ENCODE measurements around the gene CAPS. TPM values are rescaled to one million over a fixed set of nuclear protein-coding genes. Genes with fewer than 3 reads are reported as not detected.
A peak's percentile ranks its signal among the peaks of the same experiment; 100 is the strongest.

CAPS gene
- total RNA-seq, 2 donors from 2014 or later: 9.3 to 15.0 TPM

DNA sequence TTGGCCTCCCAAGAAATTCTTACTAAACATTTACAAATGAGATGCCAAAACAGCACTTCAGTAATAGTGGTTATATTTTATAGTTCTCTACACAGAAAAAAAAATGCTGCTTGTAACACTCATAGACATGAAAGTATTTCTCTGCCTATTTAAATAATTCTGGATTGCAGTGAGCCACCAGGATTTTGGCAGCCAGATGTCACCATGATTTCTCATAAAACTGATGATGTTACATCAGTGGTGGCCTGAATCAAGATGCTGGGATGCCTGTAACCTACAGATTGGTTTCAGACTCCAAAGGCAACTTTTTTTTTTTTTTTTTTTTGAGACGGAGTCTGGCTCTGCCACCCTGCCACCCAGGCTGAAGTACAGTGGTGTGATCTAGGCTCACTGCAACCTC lies 2.7 kb upstream of the CAPS start:
- H3K36me3 ChIP-seq: peaks cover 6% of the 10 kb centered on the region

DNA sequence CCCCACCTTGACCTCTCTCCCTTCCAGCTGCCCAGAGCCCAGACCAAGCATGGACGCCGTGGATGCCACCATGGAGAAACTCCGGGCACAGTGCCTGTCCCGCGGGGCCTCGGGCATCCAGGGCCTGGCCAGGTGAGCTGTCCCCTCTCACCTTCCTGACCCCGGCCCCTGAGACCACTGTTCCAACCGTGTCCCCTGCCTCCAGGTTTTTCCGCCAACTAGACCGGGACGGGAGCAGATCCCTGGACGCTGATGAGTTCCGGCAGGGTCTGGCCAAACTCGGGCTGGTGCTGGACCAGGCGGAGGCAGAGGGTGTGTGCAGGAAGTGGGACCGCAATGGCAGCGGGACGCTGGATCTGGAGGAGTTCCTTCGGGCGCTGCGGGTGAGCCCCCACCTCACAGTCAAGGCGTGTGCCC lies 312 bp downstream of the CAPS start:
- H3K9ac ChIP-seq (ENCODE audit: low read depth in 2 of 2, low read length in 2 of 2): peak overlapping the region in 1 of 2 donors; percentile 51
- DNase-seq: no peak
- peaks cover 16% of the 10 kb centered on the region for H3K4me1 ChIP-seq

More for the DNA sequence above, 2.7 kb upstream of the CAPS start:
- DNase-seq: no peak
- Histone ChIP-seq H3K4me1 (peaks cover 16% of the 10 kb centered on the region), H3K27me3 (no peaks in the 10 kb centered on the region), H3K27ac (no peak overlapping the region), H3K4me3 (no peak overlapping the region), H3K9me3 (no peaks in the 10 kb centered on the region), H3K9ac (ENCODE audit: low read depth in 2 of 2, low read length in 2 of 2) (no peak overlapping the region)
- TF ChIP-seq, protein P1, sequence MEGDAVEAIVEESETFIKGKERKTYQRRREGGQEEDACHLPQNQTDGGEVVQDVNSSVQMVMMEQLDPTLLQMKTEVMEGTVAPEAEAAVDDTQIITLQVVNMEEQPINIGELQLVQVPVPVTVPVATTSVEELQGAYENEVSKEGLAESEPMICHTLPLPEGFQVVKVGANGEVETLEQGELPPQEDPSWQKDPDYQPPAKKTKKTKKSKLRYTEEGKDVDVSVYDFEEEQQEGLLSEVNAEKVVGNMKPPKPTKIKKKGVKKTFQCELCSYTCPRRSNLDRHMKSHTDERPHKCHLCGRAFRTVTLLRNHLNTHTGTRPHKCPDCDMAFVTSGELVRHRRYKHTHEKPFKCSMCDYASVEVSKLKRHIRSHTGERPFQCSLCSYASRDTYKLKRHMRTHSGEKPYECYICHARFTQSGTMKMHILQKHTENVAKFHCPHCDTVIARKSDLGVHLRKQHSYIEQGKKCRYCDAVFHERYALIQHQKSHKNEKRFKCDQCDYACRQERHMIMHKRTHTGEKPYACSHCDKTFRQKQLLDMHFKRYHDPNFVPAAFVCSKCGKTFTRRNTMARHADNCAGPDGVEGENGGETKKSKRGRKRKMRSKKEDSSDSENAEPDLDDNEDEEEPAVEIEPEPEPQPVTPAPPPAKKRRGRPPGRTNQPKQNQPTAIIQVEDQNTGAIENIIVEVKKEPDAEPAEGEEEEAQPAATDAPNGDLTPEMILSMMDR (IDR thresholded peaks at IDR 0.05): no peak
- intact Hi-C loops (cut with DNase I): no loop called here

DNA sequence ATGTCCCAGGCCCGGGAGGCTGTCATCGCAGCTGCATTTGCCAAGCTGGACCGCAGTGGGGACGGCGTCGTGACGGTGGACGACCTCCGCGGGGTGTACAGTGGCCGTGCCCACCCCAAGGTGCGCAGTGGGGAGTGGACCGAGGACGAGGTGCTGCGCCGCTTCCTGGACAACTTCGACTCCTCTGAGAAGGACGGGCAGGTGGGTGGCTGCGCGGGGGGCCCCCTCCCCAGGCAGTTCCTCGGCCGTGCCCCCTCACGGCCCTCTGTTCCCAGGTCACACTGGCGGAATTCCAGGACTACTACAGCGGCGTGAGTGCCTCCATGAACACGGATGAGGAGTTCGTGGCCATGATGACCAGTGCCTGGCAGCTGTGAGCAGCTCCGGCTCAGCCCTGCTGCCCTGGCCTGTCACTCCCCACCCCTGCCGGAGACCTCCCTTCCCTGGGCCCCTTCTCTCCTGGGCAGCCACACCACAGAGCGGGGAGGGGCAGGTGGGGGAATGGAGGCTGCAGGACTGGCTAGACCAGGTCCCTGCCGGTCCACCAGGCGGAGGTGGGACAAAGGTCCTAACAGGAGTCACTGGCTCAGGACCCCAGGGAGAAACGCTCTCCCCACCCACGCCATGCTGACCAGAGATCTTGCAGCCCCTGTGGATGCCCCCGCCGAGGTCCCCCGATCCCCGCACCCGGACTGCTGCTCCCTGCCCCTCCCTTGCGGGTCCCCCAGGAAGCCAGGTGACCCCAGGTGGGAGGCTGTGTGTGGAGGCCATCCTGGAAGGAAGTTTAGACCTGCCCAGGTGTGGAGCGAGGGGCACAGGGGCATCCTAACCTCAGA lies 1.1 kb downstream of the CAPS start:
- H3K36me3 ChIP-seq: peaks cover 29% of the 10 kb centered on the region
- H3K9ac ChIP-seq (ENCODE audit: low read depth in 2 of 2, low read length in 2 of 2): peak overlapping the region; percentile 51 to 56
- no peaks in the 10 kb centered on the region for H3K27me3 ChIP-seq
- intact Hi-C loops (cut with DNase I): no loop called here
- H3K27ac ChIP-seq: no peak overlapping the region
- DNase-seq: peak; percentile 63
- H3K9me3 ChIP-seq: no peaks in the 10 kb centered on the region
- peaks cover 16% of the 10 kb centered on the region for H3K4me1 ChIP-seq
- TF ChIP-seq, protein P1 (IDR thresholded peaks at IDR 0.05): no peak
- peak overlapping the region; percentile 15 for H3K4me3 ChIP-seq

More for the DNA sequence above, 312 bp downstream of the CAPS start:
- Histone ChIP-seq H3K27ac (no peak overlapping the region), H3K36me3 (peaks cover 29% of the 10 kb centered on the region), H3K4me3 (peak overlapping the region; percentile 15), H3K9me3 (no peaks in the 10 kb centered on the region), H3K27me3 (no peaks in the 10 kb centered on the region)
- intact Hi-C loops (cut with DNase I): no loop called here
- TF ChIP-seq, protein P1 (IDR thresholded peaks at IDR 0.05): no peak

DNA sequence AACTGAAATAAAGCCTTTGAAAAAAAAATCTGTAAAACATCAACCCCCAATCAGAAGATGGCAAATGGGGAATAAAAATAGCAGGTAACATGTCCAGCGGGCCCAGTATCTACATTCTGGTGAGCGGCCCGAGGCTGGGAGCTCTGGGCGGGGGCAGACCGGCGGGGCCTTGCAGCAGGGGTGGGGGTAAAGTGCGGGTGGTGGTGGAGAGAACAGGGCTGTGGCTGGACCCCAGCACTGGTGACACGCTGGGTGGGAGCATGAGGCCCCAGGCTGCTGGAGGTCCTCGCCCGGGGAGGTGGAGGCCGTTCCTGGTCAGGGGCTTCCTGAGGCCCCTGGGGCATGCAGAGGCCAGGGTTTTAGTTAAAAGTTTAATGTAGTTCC lies 1.7 kb downstream of the CAPS start:
- TF ChIP-seq, protein P1 (IDR thresholded peaks at IDR 0.05): no peak
- Histone ChIP-seq H3K4me3 (no peak overlapping the region), H3K27ac (no peak overlapping the region), H3K9me3 (no peaks in the 10 kb centered on the region), H3K36me3 (peaks cover 29% of the 10 kb centered on the region), H3K4me1 (peaks cover 16% of the 10 kb centered on the region), H3K9ac (ENCODE audit: low read depth in 2 of 2, low read length in 2 of 2) (peak overlapping the region in 1 of 2 donors; percentile 51), H3K27me3 (no peaks in the 10 kb centered on the region)
- intact Hi-C loops (cut with DNase I): no loop called here
- no peak for DNase-seq

DNA sequence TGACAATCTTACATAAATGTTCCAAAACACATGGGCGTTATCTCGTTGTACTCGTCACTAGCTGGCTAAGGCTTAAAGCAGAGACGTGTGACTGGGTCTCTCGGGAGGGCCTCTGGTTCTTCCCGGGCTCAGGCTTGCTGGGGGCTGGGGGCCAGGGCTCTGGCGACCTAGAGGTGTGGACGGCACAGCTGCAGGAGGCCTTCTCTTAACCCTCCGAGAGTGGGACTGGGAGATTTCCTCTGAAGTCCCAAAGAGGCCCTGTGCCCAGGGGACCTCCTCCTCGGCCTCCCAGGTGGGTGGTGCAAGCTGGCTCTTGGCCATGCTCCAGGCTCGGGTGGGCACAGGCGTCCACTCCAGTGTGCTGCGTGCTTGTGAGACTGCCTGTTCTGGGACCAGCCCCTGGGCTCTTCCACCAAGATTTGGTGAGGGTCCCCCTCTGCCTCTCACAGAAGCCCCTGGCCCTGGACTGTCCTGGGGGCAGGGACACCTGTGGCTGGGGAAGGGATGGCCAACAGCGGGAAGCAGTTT lies 2.2 kb downstream of the CAPS start:
- Histone ChIP-seq H3K9ac (ENCODE audit: low read depth in 2 of 2, low read length in 2 of 2) (no peak overlapping the region), H3K9me3 (no peaks in the 10 kb centered on the region), H3K27ac (no peak overlapping the region), H3K4me1 (peaks cover 16% of the 10 kb centered on the region), H3K27me3 (no peaks in the 10 kb centered on the region), H3K4me3 (no peak overlapping the region), H3K36me3 (peaks cover 29% of the 10 kb centered on the region)
- intact Hi-C loops (cut with DNase I): no loop called here
- TF ChIP-seq, protein P1 (IDR thresholded peaks at IDR 0.05): no peak
- DNase-seq: no peak
